Measurements from ENCODE around the gene TBL3. TPM values are rescaled to one million over a fixed set of nuclear protein-coding genes. Genes with fewer than 3 reads are reported as not detected.

Gene TBL3
- total RNA-seq, 2 donors from 2014 or later = 17.6 to 20.1 TPM

DNA sequence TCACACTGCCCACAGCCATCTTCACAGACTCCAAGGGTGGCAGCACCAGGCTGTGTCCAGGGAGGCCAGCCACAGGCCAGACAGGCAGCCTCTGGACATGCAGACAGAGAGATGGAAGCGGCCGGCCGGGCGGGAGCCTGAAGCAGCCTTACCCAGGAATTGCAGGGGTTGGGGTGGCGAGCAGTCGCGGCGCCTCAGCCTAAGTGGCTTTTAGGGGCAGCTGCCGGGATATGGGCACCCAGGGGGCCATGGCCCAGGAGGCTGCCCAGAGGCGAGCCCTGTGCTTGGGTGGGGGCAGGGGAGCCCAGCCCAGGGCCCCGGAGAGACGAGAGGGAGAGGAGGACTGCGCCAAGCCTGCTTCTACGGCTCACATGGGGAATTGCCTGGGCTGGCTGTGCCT, 53.4 kb downstream of the TBL3 start:
- DNase-seq (ENCODE audit: low spot score) = no peak
- intact Hi-C loops (cut with DNase I) = no loop called here

DNA sequence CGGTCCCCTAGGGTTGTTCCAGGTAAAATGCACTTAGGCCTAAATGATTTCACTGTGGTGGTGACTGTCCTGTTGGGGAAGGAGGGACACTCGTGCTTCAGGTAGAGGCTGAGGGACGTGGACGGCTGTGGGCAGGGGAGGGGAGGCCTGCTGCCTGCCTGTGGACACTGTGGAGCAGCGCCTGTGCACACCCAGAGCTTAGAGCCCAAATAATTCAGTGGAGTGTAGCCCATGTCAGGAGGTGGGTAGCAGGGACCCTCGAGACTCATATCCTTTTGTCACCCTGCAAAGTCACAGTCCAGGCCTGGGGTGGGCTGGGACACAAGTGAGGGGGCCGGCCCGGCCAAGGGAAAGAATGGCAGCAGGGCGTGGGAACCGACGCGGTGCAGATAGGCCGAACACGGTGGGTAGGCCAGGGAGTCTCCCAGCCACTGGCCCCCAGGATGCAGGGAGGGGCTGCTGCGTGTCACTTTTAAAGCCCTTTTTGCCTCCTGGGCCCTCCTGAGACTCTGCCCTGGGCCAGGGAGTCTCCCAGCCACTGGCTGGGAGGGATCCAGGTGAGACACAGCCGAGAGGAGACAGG, 54.1 kb downstream of the TBL3 start:
- intact Hi-C loops (cut with DNase I) = no loop called here

DNA sequence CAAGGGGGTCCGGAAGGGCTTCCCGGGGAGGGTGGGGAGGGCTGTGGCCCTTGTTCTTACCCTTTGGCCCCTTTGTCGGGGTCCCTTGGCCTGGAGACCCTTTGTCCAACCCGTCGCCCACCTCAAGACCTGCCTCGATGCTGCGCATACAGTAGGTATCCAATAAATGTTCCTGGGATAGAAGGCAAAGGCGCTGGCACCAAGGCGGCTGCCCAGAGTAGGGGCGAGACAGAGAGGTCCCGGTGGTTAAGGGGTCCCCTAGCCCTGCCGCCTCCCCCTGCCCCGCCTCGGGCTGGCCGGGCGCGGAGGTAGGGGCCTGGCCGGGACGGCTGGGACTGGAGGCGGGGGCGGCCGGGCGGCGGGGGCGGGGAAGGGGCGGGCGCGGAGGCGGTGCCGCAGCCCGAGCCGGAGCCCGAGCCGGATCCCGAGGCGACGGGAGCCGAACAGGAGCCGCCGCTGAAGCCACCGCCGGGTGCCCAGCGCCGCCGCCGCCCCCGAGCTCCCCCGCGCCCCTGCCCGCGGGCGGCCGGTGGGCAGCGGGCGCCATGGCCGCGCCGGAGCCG, 54.7 kb downstream of the TBL3 start, which contains the start of gene NHERF2:
TSS of gene NHERF2 (plus strand) at position 442 of the 563 bp plus-strand sequence. CDS start at position 546, 104 bp downstream.
- intact Hi-C loops (cut with DNase I) = no loop called here
- DNase-seq (ENCODE audit: low spot score) = no peak

More for the DNA sequence above, 54.1 kb downstream of the TBL3 start:
- no peak for DNase-seq (ENCODE audit: low spot score)

DNA sequence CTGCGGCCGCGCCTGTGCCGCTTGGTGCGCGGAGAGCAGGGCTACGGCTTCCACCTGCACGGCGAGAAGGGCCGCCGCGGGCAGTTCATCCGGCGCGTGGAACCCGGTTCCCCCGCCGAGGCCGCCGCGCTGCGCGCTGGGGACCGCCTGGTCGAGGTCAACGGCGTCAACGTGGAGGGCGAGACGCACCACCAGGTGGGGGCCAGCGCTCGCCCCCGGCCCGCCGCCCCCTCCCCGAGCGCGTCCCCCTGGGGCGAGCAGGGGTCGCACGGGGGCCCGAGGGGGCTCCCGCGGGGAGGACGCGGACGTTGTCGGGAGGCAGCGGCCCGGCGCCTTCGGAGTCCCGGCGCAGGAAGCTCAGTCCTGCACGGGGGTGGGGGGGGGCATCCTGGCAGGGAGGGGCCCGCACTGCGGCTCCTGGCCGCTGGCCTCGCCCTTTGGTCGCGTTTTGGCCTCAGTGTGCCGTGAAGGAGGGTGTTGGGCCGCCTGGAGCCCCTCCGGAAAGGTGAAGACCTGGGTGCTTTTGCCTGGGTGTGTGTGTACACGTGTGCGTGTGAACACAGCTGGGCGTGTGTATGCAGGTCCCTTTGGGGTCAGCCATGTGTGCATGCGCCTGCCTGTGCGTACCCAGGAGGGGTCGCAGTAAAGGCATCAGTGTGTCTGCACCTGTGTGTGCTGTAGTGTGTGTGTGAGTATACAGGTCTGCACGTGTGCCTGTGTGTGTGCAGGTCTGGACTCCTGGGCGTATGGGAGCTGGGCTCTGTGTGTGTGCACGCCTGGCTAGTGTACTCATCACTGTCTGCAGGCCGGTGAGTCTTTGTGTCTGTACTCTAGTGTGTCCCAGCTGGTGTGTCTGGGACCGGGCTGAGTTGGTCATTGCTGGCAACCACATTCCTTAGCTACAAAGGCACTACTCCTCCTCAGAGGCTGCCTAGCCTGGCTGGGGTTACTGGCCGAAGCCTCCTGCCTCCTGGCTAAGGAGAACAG, 55.5 kb downstream of the TBL3 start:
- no peak for DNase-seq (ENCODE audit: low spot score)
- intact Hi-C loops (cut with DNase I) = no loop called here

DNA sequence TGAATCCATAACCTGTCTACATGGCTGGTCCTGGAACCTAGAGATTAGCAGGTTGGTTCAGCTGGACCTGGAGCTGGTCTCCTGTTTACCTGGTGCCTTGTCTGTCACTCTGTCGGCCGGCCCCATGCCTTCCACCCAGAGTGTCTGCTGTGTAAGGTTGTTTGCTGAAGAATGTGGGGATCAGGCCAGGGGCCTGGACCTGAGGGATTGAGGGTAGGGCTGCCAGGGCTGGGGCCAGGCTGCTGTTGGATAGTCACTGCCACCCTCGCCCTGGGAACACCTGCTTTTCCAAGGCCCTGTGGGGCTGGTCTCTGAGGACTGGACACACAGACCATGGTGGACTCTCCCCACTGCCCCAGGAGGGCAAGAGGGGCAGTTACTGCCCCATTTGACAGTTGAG, 56.3 kb downstream of the TBL3 start:
- no peak for DNase-seq (ENCODE audit: low spot score)
- intact Hi-C loops (cut with DNase I) = no loop called here

DNA sequence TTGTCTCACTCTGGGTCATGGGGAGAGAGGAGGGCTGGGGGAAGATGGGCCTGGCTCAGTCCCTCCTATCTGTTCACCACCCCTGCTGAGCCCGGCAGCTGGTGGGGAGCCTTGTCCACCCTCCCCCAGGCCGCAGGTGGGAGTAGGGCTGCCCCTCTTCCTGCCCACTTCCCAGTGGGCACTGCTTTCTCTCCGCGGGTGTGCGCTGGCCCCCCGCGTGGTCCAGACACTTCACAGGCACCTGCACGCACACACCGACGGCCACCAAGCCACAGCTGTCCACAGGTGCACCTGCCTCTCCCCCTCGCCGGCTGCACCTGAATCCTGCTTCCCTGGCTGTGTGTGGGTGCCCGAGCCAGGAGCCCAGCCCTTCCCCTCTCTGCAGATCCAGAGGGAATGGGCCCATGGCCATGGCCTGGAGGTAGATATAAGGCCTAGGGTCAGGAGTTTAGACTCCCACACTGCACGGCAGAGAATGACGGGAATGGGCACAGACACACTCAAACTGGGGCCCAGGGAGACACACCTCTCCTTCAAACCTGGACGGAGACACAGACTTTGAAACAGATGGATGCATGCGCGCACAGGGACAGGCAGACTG, 56.9 kb downstream of the TBL3 start:
- intact Hi-C loops (cut with DNase I) = no loop called here
- no peak for DNase-seq (ENCODE audit: low spot score)

DNA sequence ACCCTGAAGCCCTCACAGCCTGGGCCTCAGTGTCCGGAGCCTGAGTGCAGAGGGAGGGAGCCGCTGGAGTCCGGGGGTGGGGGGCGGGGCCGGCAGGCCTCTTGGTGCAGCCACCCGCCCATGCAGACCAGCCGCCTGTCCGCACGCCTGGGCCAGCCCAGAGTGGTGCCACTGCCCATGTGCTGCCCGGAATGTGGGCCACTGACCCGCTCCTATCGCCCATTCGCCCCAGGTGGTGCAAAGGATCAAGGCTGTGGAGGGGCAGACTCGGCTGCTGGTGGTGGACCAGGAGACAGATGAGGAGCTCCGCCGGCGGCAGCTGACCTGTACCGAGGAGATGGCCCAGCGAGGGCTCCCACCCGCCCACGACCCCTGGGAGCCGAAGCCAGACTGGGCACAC, 57.5 kb downstream of the TBL3 start:
- intact Hi-C loops (cut with DNase I) = no loop called here
- no peak for DNase-seq (ENCODE audit: low spot score)

DNA sequence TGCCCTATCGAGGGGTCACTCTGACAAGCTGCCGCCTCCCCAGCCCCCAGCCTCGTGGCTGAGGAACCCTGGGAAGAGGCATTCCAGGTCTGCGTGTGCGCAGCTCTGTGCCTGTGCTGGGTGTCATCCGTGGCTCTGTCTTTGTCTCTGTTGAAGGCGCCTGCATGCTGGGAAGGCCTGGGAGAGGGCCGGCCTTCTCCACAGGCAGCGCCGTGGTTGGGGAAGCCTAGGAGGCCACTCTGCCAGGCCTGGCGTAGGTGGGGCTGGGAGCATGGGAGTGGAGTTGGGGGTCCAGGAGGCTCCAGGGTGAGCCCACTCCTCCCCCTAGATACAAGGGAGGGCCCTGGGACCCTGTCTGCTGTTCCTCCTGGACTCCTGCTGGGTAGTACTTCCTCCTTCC, 58.2 kb downstream of the TBL3 start:
- intact Hi-C loops (cut with DNase I) = loop anchor here in 1 of 2 donors (10.0 kb wide), 1 partner anchor 65 kb away; no protein-coding TSS in a partner anchor
- DNase-seq (ENCODE audit: low spot score) = no peak

DNA sequence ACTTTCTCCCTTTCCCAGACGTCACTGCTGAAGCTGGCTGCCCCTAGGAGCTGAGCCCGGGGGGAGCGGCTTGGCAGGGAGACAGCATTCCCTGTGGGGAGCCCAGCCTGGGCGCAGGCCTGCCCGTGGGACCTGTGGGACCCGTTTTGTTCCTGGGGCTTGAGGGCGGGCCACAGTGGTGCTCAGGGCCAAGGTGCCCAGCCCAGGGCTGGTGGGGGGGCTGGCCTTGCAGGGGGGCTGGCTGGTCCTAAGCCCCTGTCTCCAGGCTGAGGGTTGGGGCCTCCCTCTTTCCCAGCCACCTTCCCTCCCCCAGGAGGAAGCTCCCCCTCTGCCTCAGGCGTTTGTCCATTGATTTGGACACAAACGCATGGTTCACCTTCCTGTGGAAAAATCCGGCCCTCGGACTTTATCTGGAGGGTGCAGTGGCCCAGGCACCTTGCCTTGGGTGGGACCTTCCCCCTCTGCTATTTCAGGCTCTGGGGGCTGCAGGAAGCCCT, 59.3 kb downstream of the TBL3 start:
- no peak for DNase-seq (ENCODE audit: low spot score)
- intact Hi-C loops (cut with DNase I) = loop anchor here in 1 of 2 donors (10.0 kb wide), 1 partner anchor 64 kb away; no protein-coding TSS in a partner anchor

Other genes with a start within 250 kb of the TBL3 start
- gene NME3, start 200.5 kb upstream of the TBL3 start, total RNA-seq = 10 to 100 TPM; 31.6 to 47.0 TPM
- 10 to 100 TPM; 10.2 to 12.0 TPM for gene EME2, start 199.2 kb upstream of the TBL3 start, total RNA-seq
- 10 to 100 TPM; 37.3 to 45.8 TPM for gene MRPS34, start 198.9 kb upstream of the TBL3 start, total RNA-seq
- gene SPSB3, start 189.5 kb upstream of the TBL3 start, total RNA-seq = 10 to 100 TPM; 21.7 to 26.7 TPM
- gene NUBP2, start 189.1 kb upstream of the TBL3 start, total RNA-seq = 10 to 100 TPM; 30.4 to 30.9 TPM
- under 1 TPM in 1 of 2 donors, not detected in 1; 0.10 TPM for gene IGFALS, start 178.3 kb upstream of the TBL3 start, total RNA-seq
- 10 to 100 TPM; 36.1 to 48.2 TPM for gene HAGH, start 145.2 kb upstream of the TBL3 start, total RNA-seq
- 10 to 100 TPM; 14.0 to 17.3 TPM for gene FAHD1, start 144.8 kb upstream of the TBL3 start, total RNA-seq
- gene MEIOB, start 99.9 kb upstream of the TBL3 start, total RNA-seq = not detected
- not detected for gene HS3ST6, start 53.6 kb upstream of the TBL3 start, total RNA-seq
- gene MSRB1, start 28.9 kb upstream of the TBL3 start, total RNA-seq = 10 to 100 TPM; 61.4 to 70.0 TPM
- gene RPL3L, start 17.4 kb upstream of the TBL3 start, total RNA-seq = not detected
- gene NDUFB10, start 12.5 kb upstream of the TBL3 start, total RNA-seq = 100 to 1,000 TPM; 112 to 116 TPM
- gene RPS2, start 7.2 kb upstream of the TBL3 start, total RNA-seq = 1,000 to 10,000 TPM; 1,131 to 1,263 TPM
- gene RNF151, start 5.2 kb upstream of the TBL3 start, total RNA-seq = not detected
- gene NOXO1, start 9.4 kb downstream of the TBL3 start, total RNA-seq = not detected
- 10 to 100 TPM; 15.1 to 16.2 TPM for gene GFER, start 12.1 kb downstream of the TBL3 start, total RNA-seq
- gene SYNGR3, start 17.9 kb downstream of the TBL3 start, total RNA-seq = under 1 TPM; 0.33 to 0.83 TPM
- 10 to 100 TPM; 29.4 to 38.7 TPM for gene ZNF598, start 37.8 kb downstream of the TBL3 start, total RNA-seq
- gene NPW, start 47.7 kb downstream of the TBL3 start, total RNA-seq = not detected
- 100 to 1,000 TPM; 115 to 143 TPM for gene NHERF2, start 54.8 kb downstream of the TBL3 start, total RNA-seq
- gene NTHL1, start 75.8 kb downstream of the TBL3 start, total RNA-seq = 10 to 100 TPM in 1 of 2 donors, 1 to 10 TPM in 1; 8.1 to 15.2 TPM
- 10 to 100 TPM; 77.8 to 86.9 TPM for gene TSC2, start 75.9 kb downstream of the TBL3 start, total RNA-seq
- 100 to 1,000 TPM; 177 to 181 TPM for gene PKD1, start 163.8 kb downstream of the TBL3 start, total RNA-seq
- under 1 TPM in 1 of 2 donors, not detected in 1; 0.28 TPM for gene RAB26, start 176.6 kb downstream of the TBL3 start, total RNA-seq
- gene TRAF7, start 183.7 kb downstream of the TBL3 start, total RNA-seq = 10 to 100 TPM; 56.7 to 62.0 TPM
- gene CASKIN1, start 224.6 kb downstream of the TBL3 start, total RNA-seq = under 1 TPM in 1 of 2 donors, not detected in 1; 0.05 TPM
- gene MLST8, start 233.4 kb downstream of the TBL3 start, total RNA-seq = 10 to 100 TPM; 16.6 to 21.4 TPM
- gene BRICD5, start 238.8 kb downstream of the TBL3 start, total RNA-seq = 1 to 10 TPM; 2.1 to 2.6 TPM
- gene PGP, start 242.8 kb downstream of the TBL3 start, total RNA-seq = 1 to 10 TPM; 7.2 to 8.4 TPM